GM18867 (cell line): ENCODE measurements around the gene ADSS2.
"Not testable (repeated sequence)": the region's sequence is repeated elsewhere in the genome, so short reads cannot be mapped to it uniquely, and the experiment has no call there.

Experiments
- ATAC-seq: cut with Tn5 transposase; IDR thresholded peaks from one replicate; pipeline ENCODE4 v1.9.1; 2021; ENCODE audit warnings: mild to moderate bottlenecking, moderate library complexity; ENCODE audit not compliant: unreplicated experiment

ADSS2 gene

GRCh38 chr1:244451539-244451950 is at the start of gene ADSS2:
TSS of gene ADSS2 (minus strand) at chr1:244451909. CDS start at chr1:244451817, 92 bp downstream.
- no peak for ATAC-seq

- not testable (repeated sequence) for ATAC-seq
Measured at GRCh38 chr1:244500515-244500914, 48.8 kb upstream of the ADSS2 start.

GRCh38 chr1:244499484-244499883 is 47.8 kb upstream of the ADSS2 start:
- ATAC-seq, result not testable (repeated sequence)

GRCh38 chr1:244497805-244498204 is 46.1 kb upstream of the ADSS2 start:
- ATAC-seq, result no peak

- ATAC-seq, result no peak
Measured at GRCh38 chr1:244496186-244496585, 44.5 kb upstream of the ADSS2 start.

- ATAC-seq, result no peak
Measured at GRCh38 chr1:244494653-244495052, 42.9 kb upstream of the ADSS2 start.

GRCh38 chr1:244484971-244485370 is 33.3 kb upstream of the ADSS2 start:
- ATAC-seq, result not testable (repeated sequence)

GRCh38 chr1:244473059-244473605 is 21.4 kb upstream of the ADSS2 start:
- ATAC-seq, result no peak

- no peak for ATAC-seq
Measured at GRCh38 chr1:244466724-244467123, 15.0 kb upstream of the ADSS2 start.

- ATAC-seq, result peak; percentile 99
Measured at GRCh38 chr1:244461245-244462071, 9.7 kb upstream of the ADSS2 start, which contains the start of gene CATSPERE. TSS of gene CATSPERE (plus strand) at chr1:244461273. CDS start at chr1:244461430, 157 bp downstream.

GRCh38 chr1:244460197-244460596 is 8.5 kb upstream of the ADSS2 start:
- no peak for ATAC-seq

- ATAC-seq, result no peak
Measured at GRCh38 chr1:244458781-244459180, 7.1 kb upstream of the ADSS2 start.

GRCh38 chr1:244456586-244456985 is 4.9 kb upstream of the ADSS2 start:
- no peak for ATAC-seq

GRCh38 chr1:244454412-244454811 is 2.7 kb upstream of the ADSS2 start:
- ATAC-seq, result no peak

GRCh38 chr1:244451951-244452795 is 464 bp upstream of the ADSS2 start:
- peak; percentile 95 for ATAC-seq

- peak; percentile 20 for ATAC-seq
Measured at GRCh38 chr1:244450597-244451538, 841 bp downstream of the ADSS2 start.

- no peak for ATAC-seq
Measured at GRCh38 chr1:244449936-244450508, 1.7 kb downstream of the ADSS2 start.

GRCh38 chr1:244448279-244449036 is 3.3 kb downstream of the ADSS2 start:
- no peak for ATAC-seq

GRCh38 chr1:244447552-244447951 is 4.2 kb downstream of the ADSS2 start:
- no peak for ATAC-seq
